HEK293 (cell line): ENCODE data around the gene TNFSF12.

Experiments
- CTCF ChIA-PET: fragments of 350-600 bp; formaldehyde crosslinking; extraction: SDS; loops from one replicate; lab custom pipeline; 2021; ENCODE audit warnings: antibody characterized with exemption; lab: Yijun Ruan, JAX
- POLR2A ChIA-PET: fragments of 300-600 bp; formaldehyde crosslinking; extraction: SDS; loops from one replicate; lab custom pipeline; 2020; ENCODE audit warnings: antibody characterized with exemption, inconsistent platforms; lab: Yijun Ruan, JAX
- H3K27ac ChIP-seq: fragments of 200-500 bp; sonication (Bioruptor generic); 2 replicates; pipeline ENCODE4 v1.5.1; 2014; ENCODE audit warnings: low read depth, low read length, control low read depth, inconsistent platforms; ENCODE audit errors: extremely low read depth
- H3K36me3 ChIP-seq, 2 experiments: fragments of 200-500 bp in 1 of 2; sonication (Bioruptor generic) in 1 of 2; 1 replicate in 1 of 2; 2 replicates in 1 of 2; pipeline ENCODE4 v1.5.1; 2014 to 2017; ENCODE audit warnings: inconsistent platforms in 2 of 2, low read length in 2 of 2; ENCODE audit not compliant: control insufficient read depth in 2 of 2, insufficient read depth in 1 of 2
- H3K4me1 ChIP-seq: fragments of 200-500 bp; sonication (Bioruptor generic); 2 replicates; pipeline ENCODE4 v1.5.1; 2014; ENCODE audit warnings: mild to moderate bottlenecking, low read length, inconsistent platforms; ENCODE audit not compliant: control insufficient read depth, insufficient read depth
- H3K4me3 ChIP-seq: 2 replicates; pipeline ENCODE4 v1.5.1; 2011; ENCODE audit warnings: low read depth, mild to moderate bottlenecking, control low read depth, low read length, moderate library complexity
- H3K9me3 ChIP-seq: fragments of 200-500 bp; sonication (Bioruptor generic); 2 replicates; pipeline ENCODE4 v1.5.1; 2014; ENCODE audit warnings: low read depth, low read length, inconsistent platforms; ENCODE audit not compliant: control insufficient read depth, insufficient read depth
- BCL11B ChIP-seq: fragments of 450-650 bp; formaldehyde crosslinking; IDR thresholded peaks from 2 replicates; pipeline ENCODE4 v1.5.1; 2016; ENCODE audit warnings: low read depth, missing biosample characterization, missing genetic modification characterization
- KLF8 ChIP-seq: fragments of 450-650 bp; formaldehyde crosslinking; IDR thresholded peaks from 2 replicates; pipeline ENCODE4 v1.5.1; 2016; ENCODE audit warnings: missing biosample characterization, missing genetic modification characterization
- KLF9 ChIP-seq: fragments of 450-650 bp; formaldehyde crosslinking; IDR thresholded peaks from 2 replicates; pipeline ENCODE4 v1.5.1; 2016; ENCODE audit warnings: missing biosample characterization, missing genetic modification characterization, low read depth
- SCRT1 ChIP-seq: fragments of 450-650 bp; formaldehyde crosslinking; IDR thresholded peaks from 2 replicates; pipeline ENCODE4 v1.5.1; 2016; ENCODE audit warnings: missing biosample characterization, missing genetic modification characterization, borderline replicate concordance
- ZNF211 ChIP-seq: fragments of 450-650 bp; formaldehyde crosslinking; IDR thresholded peaks from 2 replicates; pipeline ENCODE4 v1.5.1; 2016; ENCODE audit warnings: low read depth, missing biosample characterization, missing genetic modification characterization
- ZNF221 ChIP-seq: fragments of 450-650 bp; formaldehyde crosslinking; IDR thresholded peaks from 2 replicates; pipeline ENCODE4 v1.5.1; 2017; ENCODE audit warnings: missing biosample characterization, missing genetic modification characterization, borderline replicate concordance
- ZNF266 ChIP-seq: fragments of 450-650 bp; formaldehyde crosslinking; IDR thresholded peaks from 2 replicates; pipeline ENCODE4 v1.5.1; 2016; ENCODE audit warnings: missing biosample characterization, missing genetic modification characterization, low read depth
- ZNF292 ChIP-seq: fragments of 450-650 bp; formaldehyde crosslinking; IDR thresholded peaks from 2 replicates; pipeline ENCODE4 v1.5.1; 2016; ENCODE audit warnings: low read depth, missing biosample characterization, missing genetic modification characterization, borderline replicate concordance
- ZNF311 ChIP-seq: fragments of 450-650 bp; formaldehyde crosslinking; IDR thresholded peaks from 2 replicates; pipeline ENCODE4 v1.5.1; 2017; ENCODE audit warnings: missing biosample characterization, missing genetic modification characterization, borderline replicate concordance
- ZNF670 ChIP-seq: fragments of 450-650 bp; formaldehyde crosslinking; IDR thresholded peaks from 2 replicates; pipeline ENCODE4 v1.5.1; 2016; ENCODE audit warnings: missing biosample characterization, missing genetic modification characterization, low read depth
- ZNF677 ChIP-seq: fragments of 450-650 bp; IDR thresholded peaks from 2 replicates; pipeline ENCODE4 v1.5.0; 2018; ENCODE audit warnings: missing biosample characterization, mild to moderate bottlenecking, missing genetic modification characterization, moderate library complexity
- ZNF777 ChIP-seq: fragments of 450-650 bp; formaldehyde crosslinking; IDR thresholded peaks from 2 replicates; pipeline ENCODE4 v1.5.1; 2017; ENCODE audit warnings: missing biosample characterization, missing genetic modification characterization, borderline replicate concordance
- ZNF792 ChIP-seq: fragments of 450-650 bp; formaldehyde crosslinking; IDR thresholded peaks from 2 replicates; pipeline ENCODE4 v1.5.1; 2016; ENCODE audit warnings: missing biosample characterization, missing genetic modification characterization
- ZNF837 ChIP-seq: fragments of 450-650 bp; formaldehyde crosslinking; IDR thresholded peaks from 2 replicates; pipeline ENCODE4 v1.5.1; 2016; ENCODE audit warnings: missing biosample characterization, missing genetic modification characterization
- ZSCAN30 ChIP-seq: fragments of 450-650 bp; IDR thresholded peaks from 2 replicates; pipeline ENCODE4 v1.5.1; 2018; ENCODE audit warnings: missing biosample characterization, mild to moderate bottlenecking, missing genetic modification characterization, moderate library complexity
- TF ChIP-seq, protein P1 (sequence below): fragments of 450-650 bp; formaldehyde crosslinking; IDR thresholded peaks from 2 replicates; pipeline ENCODE4 v1.5.1; 2017; ENCODE audit warnings: missing biosample characterization, mild to moderate bottlenecking, missing genetic modification characterization, moderate library complexity
- TF ChIP-seq, protein P2 (sequence below): fragments of 450-650 bp; formaldehyde crosslinking; IDR thresholded peaks from 2 replicates; pipeline ENCODE4 v1.5.1; 2016; ENCODE audit warnings: missing biosample characterization, missing genetic modification characterization
- TF ChIP-seq, protein P3 (sequence below): fragments of 450-650 bp; formaldehyde crosslinking; IDR thresholded peaks from 2 replicates; pipeline ENCODE4 v1.5.1; 2016; ENCODE audit warnings: missing biosample characterization, missing genetic modification characterization
- TF ChIP-seq, protein P4 (sequence below): fragments of 450-650 bp; formaldehyde crosslinking; IDR thresholded peaks from 2 replicates; pipeline ENCODE4 v1.5.1; 2017; ENCODE audit warnings: missing biosample characterization, missing genetic modification characterization
- TF ChIP-seq, protein P5 (sequence below): fragments of 450-650 bp; formaldehyde crosslinking; IDR thresholded peaks from 2 replicates; pipeline ENCODE4 v1.5.1; 2016; ENCODE audit warnings: missing biosample characterization, missing genetic modification characterization, low read depth
- TF ChIP-seq, protein P6 (sequence below): fragments of 450-650 bp; formaldehyde crosslinking; IDR thresholded peaks from 2 replicates; pipeline ENCODE4 v1.5.1; 2016; ENCODE audit warnings: missing biosample characterization, missing genetic modification characterization

TNFSF12 gene

DNA sequence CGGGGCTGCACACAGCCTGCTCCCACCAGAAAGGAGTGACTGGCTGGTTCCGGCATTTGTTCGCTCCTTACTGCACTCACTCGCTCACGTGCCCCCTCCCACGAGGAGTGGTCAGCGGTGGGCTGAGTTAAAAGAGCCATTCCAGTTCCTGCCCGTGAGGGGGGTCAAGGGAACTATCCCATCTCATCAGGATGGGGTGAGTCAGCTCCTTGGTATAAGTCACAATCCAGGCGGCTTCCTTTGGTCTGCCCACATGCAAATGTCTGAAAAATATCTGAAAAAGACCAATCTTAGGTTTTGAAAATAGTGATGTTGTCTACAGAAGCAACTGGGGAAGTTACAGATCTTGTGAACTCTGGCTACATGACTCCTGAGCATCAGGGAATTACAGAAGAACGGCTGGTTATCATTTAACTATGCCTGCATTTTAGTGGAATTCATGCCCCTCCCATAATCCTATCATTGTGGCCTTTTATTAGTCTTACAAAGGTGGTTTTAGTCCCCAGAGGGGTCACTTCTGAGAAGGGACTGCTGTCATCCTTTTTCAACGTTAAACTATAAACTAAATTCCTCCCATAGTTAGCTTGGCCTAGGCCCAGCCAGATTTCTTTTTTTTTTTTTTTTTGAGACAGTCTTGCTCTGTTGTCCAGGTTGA, 9.8 kb upstream of the TNFSF12 start (continued):
- TF ChIP-seq, protein P1, sequence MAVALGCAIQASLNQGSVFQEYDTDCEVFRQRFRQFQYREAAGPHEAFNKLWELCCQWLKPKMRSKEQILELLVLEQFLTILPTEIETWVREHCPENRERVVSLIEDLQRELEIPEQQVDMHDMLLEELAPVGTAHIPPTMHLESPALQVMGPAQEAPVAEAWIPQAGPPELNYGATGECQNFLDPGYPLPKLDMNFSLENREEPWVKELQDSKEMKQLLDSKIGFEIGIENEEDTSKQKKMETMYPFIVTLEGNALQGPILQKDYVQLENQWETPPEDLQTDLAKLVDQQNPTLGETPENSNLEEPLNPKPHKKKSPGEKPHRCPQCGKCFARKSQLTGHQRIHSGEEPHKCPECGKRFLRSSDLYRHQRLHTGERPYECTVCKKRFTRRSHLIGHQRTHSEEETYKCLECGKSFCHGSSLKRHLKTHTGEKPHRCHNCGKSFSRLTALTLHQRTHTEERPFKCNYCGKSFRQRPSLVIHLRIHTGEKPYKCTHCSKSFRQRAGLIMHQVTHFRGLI (tag by site-specific recombination) = no peak
- TF ChIP-seq, all 188 proteins: peak for 0

DNA sequence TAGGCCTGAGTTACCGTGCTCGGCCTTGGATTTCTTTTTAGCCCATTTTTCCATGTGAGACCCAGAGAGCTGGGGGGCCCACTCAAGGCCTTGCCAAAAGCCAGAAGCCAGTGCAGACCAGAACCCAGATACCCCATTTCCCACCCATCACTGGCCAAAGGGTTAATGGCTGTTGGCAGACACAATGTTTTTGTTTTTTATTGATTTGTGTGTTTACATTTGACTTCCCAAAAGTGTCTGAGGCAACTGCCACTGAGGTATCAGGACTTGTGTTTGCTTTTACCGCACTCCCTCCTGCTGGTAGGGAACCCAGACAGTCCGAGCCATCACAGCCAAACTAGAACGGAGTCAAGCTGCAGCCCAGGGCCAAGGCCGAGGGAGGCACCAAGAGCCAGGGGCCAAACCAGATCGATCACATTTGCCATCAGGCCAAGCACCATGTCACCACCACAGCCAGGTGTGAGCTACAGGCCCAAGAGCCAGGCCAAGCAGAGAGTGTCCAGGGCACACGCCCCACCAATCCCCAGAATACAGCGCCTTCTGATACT, 7.7 kb upstream of the TNFSF12 start:
- ChIA-PET POLR2A (interaction anchor here (1.0 kb wide), 1 partner anchor 56 kb away, joined by 5 read pairs; no protein-coding TSS in a partner anchor), CTCF (interaction anchor here (0.6 to 3.8 kb wide), 4 partner anchors 18 to 146 kb away, joined by 3 to 18 read pairs (median 5); no protein-coding TSS in a partner anchor)
- H3K4me1 ChIP-seq = no peaks in the 10 kb centered on the region
- no peak overlapping the region for H3K4me3 ChIP-seq
- no peak overlapping the region for H3K27ac ChIP-seq
- no peaks in the 10 kb centered on the region for H3K9me3 ChIP-seq
- TF ChIP-seq ZNF292 (tag by site-specific recombination) = no peak
- TF ChIP-seq ZNF221 (tag by site-specific recombination) = no peak
- TF ChIP-seq ZNF311 (tag by site-specific recombination) = no peak
- no peak for TF ChIP-seq BCL11B (tag by site-specific recombination)
- no peaks in the 10 kb centered on the region for H3K36me3 ChIP-seq

DNA sequence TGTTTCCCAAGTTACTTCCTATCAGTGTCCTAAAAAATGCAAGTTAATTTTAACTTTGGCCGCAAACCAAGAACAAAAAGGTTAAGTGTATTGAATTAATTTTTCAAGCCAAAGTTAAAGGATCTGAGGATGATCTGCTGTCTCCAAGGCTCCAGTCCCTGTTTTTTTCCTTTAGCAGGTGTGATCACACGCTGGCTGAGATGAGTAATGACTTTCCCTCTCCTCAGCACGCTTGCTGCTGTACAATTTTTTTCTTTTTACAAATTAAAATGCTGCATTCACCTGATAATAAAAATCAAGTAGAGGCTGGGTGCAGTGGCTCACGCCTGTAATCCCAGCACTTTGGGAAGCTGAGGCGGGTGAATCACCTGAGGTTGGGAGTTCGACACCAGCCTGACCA, 3.9 kb upstream of the TNFSF12 start:
- ChIA-PET CTCF (interaction anchor here (1.1 to 6.2 kb wide), 3 partner anchors 16 to 21 kb away, joined by 4 to 60 read pairs (median 18); partner anchors contain the start of gene SENP3), POLR2A (no interaction called here)
- no peaks in the 10 kb centered on the region for H3K9me3 ChIP-seq
- no peak overlapping the region for H3K27ac ChIP-seq
- H3K36me3 ChIP-seq = no peaks in the 10 kb centered on the region
- peaks cover 3% of the 10 kb centered on the region; the same call in 1 of the 2 replicates for H3K4me1 ChIP-seq
- no peak overlapping the region for H3K4me3 ChIP-seq
- TF ChIP-seq KLF8 (tag by site-specific recombination) = no peak
- no peak for TF ChIP-seq ZNF266
- no peak for TF ChIP-seq ZNF792 (tag by site-specific recombination)
- TF ChIP-seq, protein P2, sequence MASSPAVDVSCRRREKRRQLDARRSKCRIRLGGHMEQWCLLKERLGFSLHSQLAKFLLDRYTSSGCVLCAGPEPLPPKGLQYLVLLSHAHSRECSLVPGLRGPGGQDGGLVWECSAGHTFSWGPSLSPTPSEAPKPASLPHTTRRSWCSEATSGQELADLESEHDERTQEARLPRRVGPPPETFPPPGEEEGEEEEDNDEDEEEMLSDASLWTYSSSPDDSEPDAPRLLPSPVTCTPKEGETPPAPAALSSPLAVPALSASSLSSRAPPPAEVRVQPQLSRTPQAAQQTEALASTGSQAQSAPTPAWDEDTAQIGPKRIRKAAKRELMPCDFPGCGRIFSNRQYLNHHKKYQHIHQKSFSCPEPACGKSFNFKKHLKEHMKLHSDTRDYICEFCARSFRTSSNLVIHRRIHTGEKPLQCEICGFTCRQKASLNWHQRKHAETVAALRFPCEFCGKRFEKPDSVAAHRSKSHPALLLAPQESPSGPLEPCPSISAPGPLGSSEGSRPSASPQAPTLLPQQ = no peak
- TF ChIP-seq ZNF777 (tag by site-specific recombination) = no peak
- no peak for TF ChIP-seq SCRT1
- TF ChIP-seq ZNF211 (tag by site-specific recombination) = no peak
- TF ChIP-seq ZNF837 (tag by site-specific recombination) = no peak
- TF ChIP-seq ZNF670 (tag by site-specific recombination) = no peak
- TF ChIP-seq KLF9 (tag by site-specific recombination) = no peak
- TF ChIP-seq, protein P3, sequence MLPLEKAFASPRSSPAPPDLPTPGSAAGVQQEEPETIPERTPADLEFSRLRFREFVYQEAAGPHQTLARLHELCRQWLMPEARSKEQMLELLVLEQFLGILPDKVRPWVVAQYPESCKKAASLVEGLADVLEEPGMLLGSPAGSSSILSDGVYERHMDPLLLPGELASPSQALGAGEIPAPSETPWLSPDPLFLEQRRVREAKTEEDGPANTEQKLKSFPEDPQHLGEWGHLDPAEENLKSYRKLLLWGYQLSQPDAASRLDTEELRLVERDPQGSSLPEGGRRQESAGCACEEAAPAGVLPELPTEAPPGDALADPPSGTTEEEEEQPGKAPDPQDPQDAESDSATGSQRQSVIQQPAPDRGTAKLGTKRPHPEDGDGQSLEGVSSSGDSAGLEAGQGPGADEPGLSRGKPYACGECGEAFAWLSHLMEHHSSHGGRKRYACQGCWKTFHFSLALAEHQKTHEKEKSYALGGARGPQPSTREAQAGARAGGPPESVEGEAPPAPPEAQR (tag by site-specific recombination) = no peak
- no peak for TF ChIP-seq ZSCAN30 (tag by site-specific recombination)
- TF ChIP-seq ZNF677 (tag by site-specific recombination) = no peak
- TF ChIP-seq, protein P4, sequence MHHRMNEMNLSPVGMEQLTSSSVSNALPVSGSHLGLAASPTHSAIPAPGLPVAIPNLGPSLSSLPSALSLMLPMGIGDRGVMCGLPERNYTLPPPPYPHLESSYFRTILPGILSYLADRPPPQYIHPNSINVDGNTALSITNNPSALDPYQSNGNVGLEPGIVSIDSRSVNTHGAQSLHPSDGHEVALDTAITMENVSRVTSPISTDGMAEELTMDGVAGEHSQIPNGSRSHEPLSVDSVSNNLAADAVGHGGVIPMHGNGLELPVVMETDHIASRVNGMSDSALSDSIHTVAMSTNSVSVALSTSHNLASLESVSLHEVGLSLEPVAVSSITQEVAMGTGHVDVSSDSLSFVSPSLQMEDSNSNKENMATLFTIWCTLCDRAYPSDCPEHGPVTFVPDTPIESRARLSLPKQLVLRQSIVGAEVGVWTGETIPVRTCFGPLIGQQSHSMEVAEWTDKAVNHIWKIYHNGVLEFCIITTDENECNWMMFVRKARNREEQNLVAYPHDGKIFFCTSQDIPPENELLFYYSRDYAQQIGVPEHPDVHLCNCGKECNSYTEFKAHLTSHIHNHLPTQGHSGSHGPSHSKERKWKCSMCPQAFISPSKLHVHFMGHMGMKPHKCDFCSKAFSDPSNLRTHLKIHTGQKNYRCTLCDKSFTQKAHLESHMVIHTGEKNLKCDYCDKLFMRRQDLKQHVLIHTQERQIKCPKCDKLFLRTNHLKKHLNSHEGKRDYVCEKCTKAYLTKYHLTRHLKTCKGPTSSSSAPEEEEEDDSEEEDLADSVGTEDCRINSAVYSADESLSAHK (tag by site-specific recombination) = no peak
- TF ChIP-seq, protein P5, sequence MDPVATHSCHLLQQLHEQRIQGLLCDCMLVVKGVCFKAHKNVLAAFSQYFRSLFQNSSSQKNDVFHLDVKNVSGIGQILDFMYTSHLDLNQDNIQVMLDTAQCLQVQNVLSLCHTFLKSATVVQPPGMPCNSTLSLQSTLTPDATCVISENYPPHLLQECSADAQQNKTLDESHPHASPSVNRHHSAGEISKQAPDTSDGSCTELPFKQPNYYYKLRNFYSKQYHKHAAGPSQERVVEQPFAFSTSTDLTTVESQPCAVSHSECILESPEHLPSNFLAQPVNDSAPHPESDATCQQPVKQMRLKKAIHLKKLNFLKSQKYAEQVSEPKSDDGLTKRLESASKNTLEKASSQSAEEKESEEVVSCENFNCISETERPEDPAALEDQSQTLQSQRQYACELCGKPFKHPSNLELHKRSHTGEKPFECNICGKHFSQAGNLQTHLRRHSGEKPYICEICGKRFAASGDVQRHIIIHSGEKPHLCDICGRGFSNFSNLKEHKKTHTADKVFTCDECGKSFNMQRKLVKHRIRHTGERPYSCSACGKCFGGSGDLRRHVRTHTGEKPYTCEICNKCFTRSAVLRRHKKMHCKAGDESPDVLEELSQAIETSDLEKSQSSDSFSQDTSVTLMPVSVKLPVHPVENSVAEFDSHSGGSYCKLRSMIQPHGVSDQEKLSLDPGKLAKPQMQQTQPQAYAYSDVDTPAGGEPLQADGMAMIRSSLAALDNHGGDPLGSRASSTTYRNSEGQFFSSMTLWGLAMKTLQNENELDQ (tag by site-specific recombination) = no peak
- TF ChIP-seq, protein P6, sequence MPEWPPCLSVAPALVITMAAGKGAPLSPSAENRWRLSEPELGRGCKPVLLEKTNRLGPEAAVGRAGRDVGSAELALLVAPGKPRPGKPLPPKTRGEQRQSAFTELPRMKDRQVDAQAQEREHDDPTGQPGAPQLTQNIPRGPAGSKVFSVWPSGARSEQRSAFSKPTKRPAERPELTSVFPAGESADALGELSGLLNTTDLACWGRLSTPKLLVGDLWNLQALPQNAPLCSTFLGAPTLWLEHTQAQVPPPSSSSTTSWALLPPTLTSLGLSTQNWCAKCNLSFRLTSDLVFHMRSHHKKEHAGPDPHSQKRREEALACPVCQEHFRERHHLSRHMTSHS (tag by site-specific recombination) = no peak
